Stimulated activated CD8-positive, alpha-beta memory T cell treated with anti-CD3 and anti-CD28 coated beads, Interleukin-7, amount 100 ng/mL, for 1 hour (primary cell): ENCODE results near the gene SRCAP.

ENCODE experiments used
- DNase-seq, 2 donors: peaks; one replicate each; pipeline ENCODE4 v3.0.0-alpha.2; 2020; ENCODE audit warnings: low read depth in 2 of 2

SRCAP gene

GRCh38 chr16:30698816-30699614, at the start of gene SRCAP:
Gene SRCAP, plus strand, starts transcription at chr16:30699171. Its CDS starts 1,654 bp downstream, at chr16:30700825.
- DNase-seq, result peak; percentile 56 to 61

- no peak for DNase-seq
Observed at GRCh38 chr16:30649725-30650368, 49.1 kb upstream of the SRCAP start.

DNA sequence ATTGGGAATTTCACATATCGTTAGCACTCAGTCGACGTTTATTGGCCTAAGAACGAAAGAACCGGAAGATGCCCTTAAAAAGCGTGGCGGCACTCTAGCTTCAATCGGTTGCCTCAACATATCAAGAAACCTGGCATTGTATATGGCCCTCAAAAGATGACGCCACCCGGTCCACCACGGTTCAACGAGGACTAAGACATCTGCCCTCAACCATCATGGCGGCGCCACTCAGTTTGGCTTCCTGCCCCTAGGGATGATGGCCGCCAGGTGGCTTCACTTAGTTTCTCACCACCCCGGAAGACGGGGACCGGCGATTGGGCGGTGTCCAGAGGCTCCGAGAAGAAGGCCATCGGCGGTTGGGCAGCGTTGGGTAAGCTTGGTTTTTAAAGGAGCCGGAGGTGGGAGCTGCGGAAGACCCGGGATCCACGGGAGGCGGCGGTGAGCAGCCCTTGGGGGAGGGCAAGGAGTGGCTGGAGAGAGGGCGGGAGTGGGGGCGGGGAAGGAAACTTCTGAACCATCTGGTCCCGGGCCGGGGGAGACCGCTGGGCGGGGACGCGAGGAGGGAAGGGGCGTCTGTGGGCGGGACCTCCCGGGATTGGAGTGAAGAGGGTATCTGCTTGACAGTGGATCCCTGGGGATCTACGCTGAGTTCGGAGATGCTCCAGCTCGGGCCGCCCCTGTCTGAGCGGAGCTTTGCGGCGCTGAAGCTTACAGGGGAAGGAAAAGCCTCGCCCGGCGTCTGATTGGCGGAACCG, 48.4 kb upstream of the SRCAP start, which contains the start of gene PRR14:
PRR14 (plus strand) TSS at position 592 of the 755 bp plus-strand sequence. CDS start 686 bp downstream, outside the sequence.
- DNase-seq, result peak; percentile 93 to 94

GRCh38 chr16:30651124-30652004, 47.6 kb upstream of the SRCAP start:
- peak; percentile 51 to 56 for DNase-seq

GRCh38 chr16:30652005-30652296, 47.0 kb upstream of the SRCAP start:
- no peak for DNase-seq

GRCh38 chr16:30652718-30653117, 46.3 kb upstream of the SRCAP start:
- no peak for DNase-seq

DNA sequence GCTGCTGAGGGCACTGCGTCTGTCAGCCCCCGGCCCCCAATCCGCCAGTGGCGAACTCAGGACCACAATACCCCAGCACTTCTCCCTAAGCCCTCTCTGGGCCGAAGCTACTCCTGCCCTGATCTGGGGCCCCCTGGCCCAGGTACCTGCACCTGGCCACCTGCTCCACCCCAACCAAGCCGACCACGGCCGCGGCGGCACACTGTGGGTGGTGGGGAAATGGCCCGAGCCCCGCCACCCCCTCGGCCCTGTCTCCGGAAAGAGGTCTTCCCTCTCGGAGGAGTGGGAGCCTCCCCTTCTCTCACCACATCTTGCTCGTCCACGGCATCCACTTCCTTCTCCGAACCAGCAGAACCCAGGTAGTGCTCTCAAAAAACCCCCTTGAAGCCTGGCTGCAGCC, 44.1 kb upstream of the SRCAP start:
- no peak for DNase-seq

GRCh38 chr16:30655815-30656347, 43.1 kb upstream of the SRCAP start:
- DNase-seq, result no peak

- DNase-seq, result no peak
Observed at GRCh38 chr16:30656388-30656787, 42.6 kb upstream of the SRCAP start.

DNA sequence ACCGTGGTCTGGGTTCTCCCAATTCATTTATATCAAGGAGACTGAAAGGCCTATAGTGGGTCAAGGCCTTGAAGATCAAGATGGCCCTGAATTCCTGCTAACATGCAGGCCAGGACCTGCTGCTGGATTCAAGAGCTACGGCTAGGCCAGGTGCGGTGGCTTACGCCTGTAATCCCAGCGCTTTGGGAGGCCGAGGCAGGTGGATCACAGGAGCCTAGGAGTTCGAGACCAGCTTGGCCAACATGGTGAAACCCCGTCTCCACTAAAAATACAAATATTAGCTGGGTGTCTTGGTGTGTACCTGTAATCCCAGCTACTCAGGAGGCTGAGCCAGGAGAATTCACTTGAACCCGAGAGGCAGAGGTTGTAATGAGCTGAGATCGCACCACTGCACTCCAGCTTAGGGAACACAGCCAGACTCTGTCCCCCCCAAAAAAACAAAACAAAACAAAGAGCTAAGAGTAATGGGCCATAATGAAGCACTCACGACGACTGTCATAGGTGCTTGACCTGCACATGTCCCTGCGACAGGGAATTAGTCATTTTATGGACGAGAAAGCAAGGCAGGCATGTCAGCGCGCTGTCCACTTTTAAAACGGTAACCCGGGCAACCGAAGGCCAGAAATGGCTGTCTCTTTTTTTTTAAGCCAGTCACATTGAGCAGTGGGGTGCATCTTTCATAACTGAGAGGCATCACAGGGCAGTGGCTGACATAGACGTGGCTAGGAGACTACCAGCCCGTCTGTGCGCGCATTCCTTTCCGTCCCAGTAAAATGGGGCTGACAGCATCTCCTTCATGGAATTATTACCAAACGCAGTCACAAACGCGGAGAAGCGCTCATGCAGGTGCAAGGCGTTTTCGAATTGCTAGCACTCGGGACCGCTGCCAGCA, 41.8 kb upstream of the SRCAP start:
- DNase-seq, result no peak

DNA sequence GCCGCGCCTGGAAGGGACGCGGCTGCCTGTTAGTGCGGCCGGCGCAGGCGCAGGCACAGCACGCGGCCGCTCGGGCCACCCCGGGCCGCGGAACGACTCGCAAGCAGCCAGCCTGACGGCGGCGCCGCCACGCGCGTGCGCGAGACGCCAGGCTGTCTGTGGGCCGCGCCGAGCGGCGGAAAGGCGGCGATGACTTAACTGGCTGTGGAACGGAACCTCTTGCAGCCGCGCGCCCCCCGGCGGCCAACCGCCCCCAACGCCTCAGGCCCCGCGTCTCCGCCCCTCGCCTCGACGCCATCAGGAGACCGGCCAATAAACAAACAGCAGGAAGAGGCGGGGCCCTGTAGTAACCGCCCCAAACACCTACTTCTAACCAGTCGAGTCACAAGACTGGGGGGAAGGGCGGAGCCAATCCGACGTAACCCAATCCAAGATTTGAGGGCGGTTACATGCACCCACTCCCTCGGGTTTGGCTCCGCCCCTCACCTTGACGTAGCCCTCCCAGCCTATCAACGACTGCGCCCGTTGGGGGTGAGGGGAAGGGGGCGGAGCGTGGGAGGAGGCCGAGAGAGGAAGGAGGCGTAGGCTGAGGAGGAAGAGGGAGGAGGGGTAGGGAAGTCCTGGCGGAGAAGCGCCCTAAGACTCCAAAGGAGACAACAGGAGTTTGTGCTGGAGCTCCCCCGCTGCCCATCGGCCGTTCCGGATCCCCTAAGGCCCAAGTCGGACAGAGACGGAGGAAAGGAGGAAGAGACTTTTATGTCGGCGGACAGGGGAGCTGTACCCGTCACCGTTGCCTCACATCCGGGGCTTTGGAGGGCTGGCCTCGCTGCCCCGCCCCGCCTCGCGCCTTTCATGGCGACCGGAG, 40.9 kb upstream of the SRCAP start, which contains the start of gene FBRS:
FBRS (plus strand) TSS at position 566 of the 865 bp plus-strand sequence. CDS start 1,088 bp downstream, outside the sequence.
- peak; percentile 99 for DNase-seq

GRCh38 chr16:30658731-30659506, 40.1 kb upstream of the SRCAP start:
- DNase-seq, result peak in 1 of 2 donors; percentile 48

GRCh38 chr16:30659507-30660423, 39.2 kb upstream of the SRCAP start:
- DNase-seq, result no peak

DNA sequence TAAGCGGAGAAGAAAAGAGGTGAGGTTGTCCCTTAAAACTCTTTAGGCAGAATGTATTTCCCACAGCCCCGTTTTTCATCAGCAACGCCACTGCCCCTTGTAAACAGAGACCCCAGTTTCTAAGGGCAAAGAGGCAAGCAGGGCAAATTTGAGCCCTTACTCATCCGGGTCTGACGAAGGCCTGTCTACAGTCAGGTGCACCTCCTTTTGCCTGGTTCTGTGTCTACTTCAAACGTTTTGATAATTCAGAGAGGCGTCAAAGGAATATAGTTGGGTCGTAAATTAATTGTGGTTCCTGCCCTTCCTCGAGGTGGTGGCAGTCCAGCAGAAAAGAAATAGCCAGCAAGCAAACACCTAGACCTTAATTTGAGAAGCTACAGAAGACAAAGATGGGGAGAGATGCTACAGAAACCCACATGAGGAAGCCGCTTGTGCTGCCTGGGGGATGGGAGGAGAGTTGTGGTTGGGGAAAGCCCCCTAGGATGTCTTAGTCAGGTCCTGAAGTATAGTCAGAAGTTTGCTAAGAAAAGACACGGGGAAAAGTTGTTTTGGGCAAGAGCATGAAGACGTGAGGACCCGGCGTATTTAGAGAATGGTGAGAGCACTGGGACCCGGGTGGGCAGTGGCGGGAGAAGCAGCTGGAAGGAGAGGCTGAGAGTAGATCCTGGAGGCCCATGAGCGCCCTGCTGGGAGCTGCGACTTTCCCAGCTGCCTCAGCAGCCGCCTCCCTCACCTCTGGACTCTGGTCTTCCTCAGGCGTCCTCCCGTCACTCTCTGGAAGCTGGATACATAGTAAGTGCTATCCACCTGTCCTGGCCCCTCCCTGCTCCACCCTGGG, 38.3 kb upstream of the SRCAP start:
- peak in 1 of 2 donors; percentile 54 for DNase-seq

GRCh38 chr16:30662449-30662848, 36.5 kb upstream of the SRCAP start:
- no peak for DNase-seq

DNA sequence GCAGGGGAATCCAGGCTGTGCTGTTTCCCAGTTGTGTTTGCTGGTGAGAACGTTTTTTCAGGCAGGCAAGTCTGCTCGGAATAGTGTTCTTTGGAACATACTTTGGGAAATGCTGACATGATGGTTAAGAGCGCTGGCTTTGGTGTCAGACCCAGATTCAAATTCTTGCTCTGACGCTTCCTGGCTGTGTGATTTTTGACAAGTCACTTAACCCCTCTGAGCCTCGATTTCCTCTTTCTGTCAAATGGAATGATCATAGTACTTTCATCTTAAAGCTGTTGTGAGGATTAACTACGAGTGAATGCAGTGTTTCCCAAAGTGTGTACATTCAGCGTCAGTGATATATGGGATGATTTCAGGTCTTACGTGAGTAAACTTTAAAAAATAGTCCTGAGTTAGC, 35.9 kb upstream of the SRCAP start:
- DNase-seq, result no peak
